NOMO-1 treated with DMSO at 0.1 percent for 48 hours (cell line): ENCODE results near the gene VEZF1.
A peak's percentile ranks its signal among the peaks of the same experiment; 100 is the strongest.
"Not testable (repeated sequence)": the region's sequence is repeated elsewhere in the genome, so short reads cannot be mapped to it uniquely, and the experiment has no call there.

Experiments
- DNase-seq: peaks from one replicate; lab custom pipeline; 2025; ENCODE audit not compliant: unreplicated experiment; lab: John Stamatoyannopoulos, UW

The VEZF1 gene

DNA sequence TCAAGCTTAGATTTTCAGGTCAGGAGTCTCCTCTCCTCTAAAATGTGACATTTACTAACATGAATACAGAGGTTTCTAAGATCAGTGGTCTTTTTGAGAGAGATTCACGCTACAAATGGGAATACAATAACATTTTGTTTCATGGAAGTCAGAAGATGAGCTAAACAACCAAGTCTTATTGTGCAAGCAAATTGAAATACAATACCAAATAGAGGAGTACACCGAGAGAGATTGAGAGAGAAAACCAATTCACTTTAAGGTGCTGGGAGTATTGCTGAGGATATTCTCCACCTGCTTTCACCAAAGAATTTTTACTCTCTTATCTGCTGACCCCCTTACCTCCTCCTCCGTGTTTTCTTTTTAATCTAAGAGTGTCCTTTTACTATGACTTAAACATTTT, 11.5 kb downstream of the VEZF1 start:
- DNase-seq, result no peak

DNA sequence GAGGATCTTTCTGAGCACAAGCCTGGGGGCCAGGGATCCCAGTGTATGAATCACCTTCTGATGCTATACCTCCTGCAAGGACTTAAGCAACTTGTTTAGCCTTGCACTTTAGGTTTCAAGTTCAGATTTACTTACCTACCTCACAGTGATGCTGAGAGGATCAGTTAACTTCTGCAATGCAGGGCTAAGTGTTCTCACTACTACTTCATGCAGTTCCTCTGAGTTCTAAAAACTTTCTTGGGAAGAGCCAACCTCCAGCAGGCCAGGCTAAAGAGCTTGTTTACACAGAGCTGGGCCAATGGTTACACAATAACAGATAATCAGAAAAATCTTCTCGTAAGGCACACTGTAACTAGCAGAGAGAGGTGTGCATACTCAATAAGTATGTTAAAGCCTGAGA, 13.0 kb downstream of the VEZF1 start:
- no peak for DNase-seq

DNA sequence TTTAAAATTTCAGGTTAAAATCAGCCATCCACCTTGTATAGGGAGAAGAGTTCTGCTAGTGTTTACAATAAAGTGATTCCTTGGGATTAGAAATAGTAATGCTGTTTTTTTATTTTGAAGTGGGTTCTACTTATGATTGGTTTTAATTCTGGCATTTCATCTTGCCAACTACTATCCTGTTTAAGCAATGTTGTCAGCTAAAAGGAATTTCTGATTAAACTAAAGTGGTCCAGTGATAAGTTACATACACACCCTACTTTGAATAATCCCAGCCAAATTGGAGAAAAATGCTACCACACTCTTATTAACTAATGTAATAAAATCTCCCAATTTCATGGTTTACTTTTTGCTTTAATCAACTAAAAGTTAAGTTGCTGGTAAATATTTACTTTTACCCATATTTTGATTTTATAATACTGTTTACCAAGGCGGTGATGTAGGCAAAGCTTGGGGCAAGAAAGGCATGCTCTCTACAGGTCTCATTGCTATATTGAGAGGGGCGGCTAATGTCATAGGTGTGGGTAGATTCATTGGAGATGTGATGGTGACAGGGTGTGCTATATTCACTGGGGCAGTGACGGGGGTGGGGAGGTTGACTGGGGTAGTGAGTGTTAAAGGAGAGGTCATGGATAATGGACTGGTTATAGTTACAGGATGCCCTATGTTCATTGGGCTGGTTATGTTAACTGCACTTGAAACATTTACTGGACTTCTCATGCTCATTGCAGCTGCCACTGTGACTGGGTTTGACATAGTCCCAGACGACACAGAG, 13.8 kb downstream of the VEZF1 start:
- DNase-seq, result not testable (repeated sequence)

DNA sequence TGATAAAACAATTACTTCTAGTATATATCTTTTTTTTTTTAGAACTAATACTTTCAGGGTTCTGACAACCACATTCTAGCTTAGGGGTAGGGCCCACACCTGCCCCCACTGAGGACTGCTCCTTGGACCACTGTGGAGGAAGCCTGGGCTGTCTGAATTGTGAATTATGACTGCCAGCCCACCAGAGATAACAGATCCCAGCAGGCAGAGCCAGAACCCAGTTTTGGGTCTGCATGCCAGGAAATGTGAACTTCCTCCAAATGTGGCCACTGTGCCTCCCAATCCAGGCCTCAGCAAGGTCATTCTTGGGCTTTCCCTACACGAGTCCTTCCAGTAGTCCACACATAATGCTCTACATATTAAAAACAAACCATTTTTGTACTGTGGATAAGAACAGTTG, 15.9 kb downstream of the VEZF1 start:
- no peak for DNase-seq

DNA sequence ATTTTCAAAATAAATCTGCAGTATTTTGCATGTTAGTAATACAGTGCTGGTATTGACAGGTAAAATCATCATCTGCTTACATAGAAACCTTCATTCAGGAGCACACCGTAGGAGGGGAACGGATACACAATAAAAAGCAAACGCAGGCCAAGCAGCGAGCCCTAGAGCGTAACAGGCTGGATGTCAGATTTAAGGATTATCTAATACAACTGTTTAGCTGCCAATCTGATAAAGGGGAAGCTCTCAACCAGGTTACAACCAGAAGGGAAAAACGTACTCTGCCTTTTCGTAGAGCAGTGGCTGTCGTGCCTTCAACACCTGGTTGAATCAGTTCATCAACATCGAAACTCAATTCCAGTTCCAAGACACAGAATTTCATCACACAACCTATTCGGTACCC, 16.5 kb downstream of the VEZF1 start:
- DNase-seq, result no peak

DNA sequence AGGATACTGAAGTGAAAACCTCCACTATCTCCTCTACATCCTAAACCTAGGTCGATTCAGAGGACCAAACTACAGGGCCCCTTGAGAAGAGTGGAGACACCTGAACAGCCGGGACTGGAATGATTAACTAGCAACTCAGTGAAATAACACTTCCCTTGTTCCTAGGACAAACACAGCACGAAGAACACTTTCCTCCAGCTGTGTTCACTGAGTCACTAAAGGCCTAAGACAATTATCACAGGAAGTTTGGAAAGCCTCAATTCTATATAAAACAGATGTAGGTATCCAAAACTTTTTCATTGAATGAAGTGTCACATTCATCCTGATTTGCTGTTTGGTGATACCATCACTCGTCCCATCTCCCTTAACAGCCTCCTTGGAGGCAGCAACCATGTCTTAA, 17.3 kb downstream of the VEZF1 start:
- no peak for DNase-seq

DNA sequence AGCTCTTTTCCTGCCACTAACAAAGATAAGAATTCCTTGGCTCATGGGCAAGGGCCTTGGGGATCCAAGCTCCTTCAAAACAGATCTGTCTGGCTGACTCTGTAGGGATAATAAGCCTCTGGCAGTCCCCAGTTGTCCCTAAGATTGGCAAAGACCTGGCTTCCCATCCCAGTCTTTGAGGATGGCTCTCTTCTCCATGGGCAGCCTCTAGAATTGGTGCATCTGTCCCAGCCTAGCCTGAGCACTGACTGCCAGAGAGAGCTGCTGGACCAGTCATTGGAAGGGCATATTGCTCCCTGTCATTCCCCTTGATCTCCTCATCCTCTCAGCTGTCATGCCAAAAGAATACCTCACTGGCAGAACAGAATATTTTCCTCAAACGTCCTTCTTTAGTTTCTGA, 19.6 kb downstream of the VEZF1 start:
- DNase-seq, result no peak

GRCh38 chr17:57966875-57967274, 21.2 kb downstream of the VEZF1 start:
- no peak for DNase-seq

GRCh38 chr17:57966246-57966645, 21.8 kb downstream of the VEZF1 start:
- no peak for DNase-seq

DNA sequence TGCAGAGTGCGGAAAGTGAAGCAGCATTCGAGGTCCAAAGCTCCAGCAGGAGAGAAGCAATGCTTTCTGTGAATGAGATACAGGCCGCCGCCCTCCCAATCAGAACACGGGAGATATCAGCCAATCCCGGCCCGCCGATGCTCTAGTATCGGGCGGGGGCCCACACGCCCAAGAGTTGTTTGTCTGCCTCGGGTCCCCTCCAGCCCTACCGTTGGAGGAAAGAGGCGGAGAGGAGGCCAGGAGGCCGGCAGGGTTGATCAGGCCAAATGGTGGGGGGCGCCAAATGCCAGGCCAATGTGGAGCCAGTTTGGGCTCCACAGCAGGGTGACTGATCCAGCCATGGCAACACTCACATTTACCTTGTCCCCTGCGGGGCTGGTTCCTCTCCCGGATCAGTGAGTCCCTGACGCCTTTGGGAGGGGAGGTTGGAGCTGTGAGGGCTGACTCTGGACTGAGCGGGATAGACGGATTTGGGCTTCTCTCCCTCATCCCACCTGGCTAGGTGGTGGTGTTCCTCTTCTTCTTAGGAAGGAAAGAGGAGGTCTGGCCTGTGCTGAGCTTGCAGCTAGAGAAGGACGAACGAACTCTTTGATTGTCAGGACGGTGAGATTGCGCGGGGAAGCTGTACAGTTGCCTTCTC, 22.4 kb downstream of the VEZF1 start:
- no peak for DNase-seq

- no peak for DNase-seq
These were observed 24.9 kb downstream of the VEZF1 start for GRCh38 chr17:57963149-57963511.

DNA sequence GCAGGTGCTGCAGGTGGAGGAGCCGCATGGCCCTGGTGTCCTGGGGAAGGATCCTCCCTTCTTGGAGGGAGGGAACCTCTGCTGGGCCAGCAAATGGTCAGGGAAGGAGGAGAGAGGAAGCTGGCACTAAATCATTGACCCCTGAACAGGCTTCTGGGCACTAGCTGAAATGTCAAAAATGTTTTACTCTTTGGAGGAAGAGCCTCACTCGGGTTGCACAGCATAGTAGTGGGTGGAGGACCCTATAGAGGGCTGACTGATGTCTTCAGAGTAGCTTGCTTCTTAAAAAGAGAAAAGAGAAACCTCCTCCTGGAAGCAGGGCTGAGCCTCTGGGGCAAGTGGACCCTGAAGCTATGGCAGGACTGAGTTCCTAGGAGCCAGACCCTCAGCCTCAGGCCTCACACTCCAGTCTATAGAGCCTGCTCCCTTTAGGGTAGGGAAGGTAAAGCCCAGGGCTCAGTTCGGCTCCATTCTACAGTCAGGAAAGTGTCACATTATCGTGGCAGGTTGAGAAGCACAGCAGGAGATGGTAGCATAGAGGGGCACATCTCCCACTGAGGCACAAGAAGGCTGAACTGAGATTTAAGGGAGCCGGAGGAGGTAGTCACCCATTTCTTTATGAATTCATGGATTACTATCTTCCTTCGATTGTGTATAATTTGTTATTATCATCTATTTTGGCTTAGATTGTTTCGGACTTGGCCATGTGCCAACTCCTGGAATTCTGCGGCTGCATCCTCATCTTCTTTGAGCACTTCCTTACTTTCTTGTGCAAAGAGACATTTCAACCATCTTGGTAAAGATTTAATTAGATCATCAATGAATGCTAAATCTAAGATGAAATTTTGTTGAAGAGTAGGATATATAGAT, 25.5 kb downstream of the VEZF1 start:
- DNase-seq, result no peak

DNA sequence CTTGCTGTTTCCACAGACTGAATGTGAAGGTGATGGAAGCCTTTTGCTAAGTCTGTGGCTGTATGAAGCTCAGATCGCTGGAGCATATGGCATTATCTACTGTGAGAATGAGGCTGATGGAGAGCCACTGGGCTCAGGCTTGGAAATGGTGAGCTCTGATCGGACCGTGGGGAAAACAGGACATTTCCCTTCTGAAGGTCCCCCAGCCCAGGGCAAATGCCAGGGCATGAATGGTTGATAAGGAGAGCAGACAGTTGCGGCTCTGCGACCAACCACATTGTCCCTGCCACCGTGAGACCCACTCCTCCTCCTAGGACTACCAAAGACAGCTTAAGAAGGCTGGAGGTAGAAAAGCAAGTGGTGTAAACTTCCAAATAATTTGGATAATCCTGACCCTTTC, 28.1 kb downstream of the VEZF1 start:
- DNase-seq, result no peak

DNA sequence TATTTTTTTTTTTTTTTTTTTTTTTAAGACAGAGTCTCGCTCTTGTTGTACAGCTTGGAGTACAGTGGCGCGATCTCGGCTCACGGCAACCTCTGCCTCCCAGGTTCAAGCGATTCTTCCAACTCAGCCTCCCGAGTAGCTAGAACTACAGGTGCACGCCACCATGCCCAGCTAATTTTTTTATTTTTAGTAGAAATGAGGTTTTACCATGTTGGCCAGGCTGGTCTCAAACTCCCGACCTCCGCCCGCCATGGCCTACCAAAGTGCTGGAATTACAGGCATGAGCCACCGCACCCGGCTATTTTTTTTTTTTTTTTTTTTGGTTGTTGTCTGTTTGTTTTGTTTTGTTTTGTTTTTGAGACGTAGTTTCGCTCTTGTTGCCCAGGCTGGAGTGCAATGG, 29.7 kb downstream of the VEZF1 start:
- not testable (repeated sequence) for DNase-seq

DNA sequence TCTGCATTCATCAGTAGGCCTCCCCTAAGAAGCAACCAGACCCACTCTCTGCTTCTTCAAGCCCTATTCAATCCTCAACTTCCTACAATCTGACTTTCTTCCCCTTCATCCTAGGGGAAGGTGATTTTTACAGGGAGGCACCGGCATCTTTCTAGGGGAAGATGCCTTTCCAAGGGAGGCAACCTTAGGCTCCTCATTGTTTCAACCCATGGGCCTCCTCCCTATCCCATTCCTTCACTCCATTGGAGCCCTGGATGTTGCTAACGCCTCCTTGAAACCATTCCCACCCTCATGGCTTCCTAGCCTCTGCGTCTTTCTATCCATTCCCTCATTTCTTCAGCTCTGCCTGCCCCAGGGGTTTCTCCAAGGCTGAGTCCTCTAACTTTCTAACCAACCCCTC, 30.2 kb downstream of the VEZF1 start:
- no peak for DNase-seq

- no peak for DNase-seq
These were observed 30.8 kb downstream of the VEZF1 start for GRCh38 chr17:57957120-57957850.

- DNase-seq, result peak; percentile 17
These were observed 31.5 kb downstream of the VEZF1 start for GRCh38 chr17:57956291-57957119.

DNA sequence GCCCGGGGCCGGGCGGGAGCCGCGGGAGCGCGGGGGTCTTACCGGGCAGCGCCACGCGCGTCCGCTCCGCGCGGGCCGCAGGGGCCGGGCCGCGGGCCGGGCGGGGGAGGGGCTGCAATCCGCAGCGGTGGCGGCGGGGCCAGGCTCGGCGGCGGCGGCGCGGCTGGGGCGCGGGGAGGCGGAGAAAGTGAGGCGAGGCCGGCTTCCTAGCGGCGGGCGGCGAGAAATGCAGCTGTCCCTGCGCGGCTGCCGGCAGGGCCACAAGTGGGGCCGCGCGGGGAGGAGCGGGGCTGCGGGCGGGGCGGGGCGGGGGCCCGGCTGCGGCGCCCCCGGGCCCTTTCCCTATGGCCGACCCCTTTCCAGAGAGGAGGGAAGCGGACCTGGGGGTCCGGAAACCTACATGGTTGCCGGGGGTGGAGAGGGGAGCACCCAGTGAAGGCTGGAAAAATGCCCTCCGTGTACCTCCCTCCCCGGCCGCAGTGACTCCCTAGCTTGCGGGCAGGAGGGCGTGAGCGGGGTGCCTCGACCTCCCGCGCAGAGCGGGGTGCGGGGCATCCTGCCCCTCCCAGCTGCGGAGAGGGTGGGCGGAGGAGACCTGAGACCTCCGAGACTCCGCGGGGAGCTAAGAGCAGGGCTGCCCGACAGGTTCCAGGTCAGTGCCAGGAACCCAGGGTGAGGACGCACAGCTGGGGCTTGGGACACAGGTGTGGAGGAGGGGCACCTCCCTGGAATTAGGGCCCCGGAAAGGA, 32.7 kb downstream of the VEZF1 start, which contains the start of gene CUEDC1:
TSS of gene CUEDC1 (minus strand) at position 230 of the 749 bp plus-strand sequence. CDS start 69,848 bp downstream, outside the sequence.
- peak; percentile 49 for DNase-seq

DNA sequence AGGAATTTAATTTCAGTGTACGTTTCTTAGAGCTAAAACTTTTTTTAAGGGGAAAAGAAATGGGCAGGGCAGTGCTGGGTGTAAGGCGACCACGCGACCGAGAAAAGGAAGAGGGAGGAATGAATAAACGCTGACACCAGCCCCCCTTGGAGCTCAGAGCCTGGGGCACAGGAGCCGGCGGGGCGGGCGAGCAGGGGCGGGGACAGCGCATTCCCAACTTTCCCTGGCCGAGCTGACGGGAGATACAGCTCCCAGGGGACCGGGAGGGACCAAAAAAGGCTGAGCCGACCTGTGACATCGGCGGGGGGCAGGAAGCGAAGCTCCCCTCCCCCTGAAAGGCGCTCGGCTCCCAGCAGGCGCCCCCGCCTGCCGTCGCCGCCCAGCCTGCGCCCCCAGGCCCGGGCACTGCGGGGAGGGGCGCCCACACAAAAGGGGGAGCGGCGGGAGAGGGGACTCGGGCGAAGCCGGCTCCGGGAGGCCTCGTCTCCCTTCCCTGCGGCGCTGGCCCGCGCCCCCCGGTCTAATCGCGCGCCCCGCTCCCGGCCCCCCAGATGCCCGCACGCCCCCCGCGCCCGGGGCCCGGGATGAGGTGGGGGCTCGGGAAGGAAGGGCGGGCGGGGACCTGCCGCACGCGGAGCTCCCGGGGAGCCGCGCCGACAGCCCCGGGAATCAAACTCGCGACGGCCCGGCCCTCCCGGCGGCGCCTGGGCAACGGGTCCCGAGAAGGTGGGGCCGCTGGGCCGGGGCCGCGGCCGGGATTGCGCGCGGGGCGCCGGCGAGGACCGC, 33.5 kb downstream of the VEZF1 start:
- DNase-seq, result no peak
